Stimulated activated CD8-positive, alpha-beta memory T cell treated with anti-CD3 and anti-CD28 coated beads, Interleukin-4, amount 100 ng/mL, for 24 hours (primary cell): ENCODE results near the gene SERPINA4.

ENCODE experiments used
- DNase-seq: peaks from one replicate; pipeline ENCODE4 v3.0.0-alpha.2; 2020; ENCODE audit warnings: low read depth

The SERPINA4 gene

DNA sequence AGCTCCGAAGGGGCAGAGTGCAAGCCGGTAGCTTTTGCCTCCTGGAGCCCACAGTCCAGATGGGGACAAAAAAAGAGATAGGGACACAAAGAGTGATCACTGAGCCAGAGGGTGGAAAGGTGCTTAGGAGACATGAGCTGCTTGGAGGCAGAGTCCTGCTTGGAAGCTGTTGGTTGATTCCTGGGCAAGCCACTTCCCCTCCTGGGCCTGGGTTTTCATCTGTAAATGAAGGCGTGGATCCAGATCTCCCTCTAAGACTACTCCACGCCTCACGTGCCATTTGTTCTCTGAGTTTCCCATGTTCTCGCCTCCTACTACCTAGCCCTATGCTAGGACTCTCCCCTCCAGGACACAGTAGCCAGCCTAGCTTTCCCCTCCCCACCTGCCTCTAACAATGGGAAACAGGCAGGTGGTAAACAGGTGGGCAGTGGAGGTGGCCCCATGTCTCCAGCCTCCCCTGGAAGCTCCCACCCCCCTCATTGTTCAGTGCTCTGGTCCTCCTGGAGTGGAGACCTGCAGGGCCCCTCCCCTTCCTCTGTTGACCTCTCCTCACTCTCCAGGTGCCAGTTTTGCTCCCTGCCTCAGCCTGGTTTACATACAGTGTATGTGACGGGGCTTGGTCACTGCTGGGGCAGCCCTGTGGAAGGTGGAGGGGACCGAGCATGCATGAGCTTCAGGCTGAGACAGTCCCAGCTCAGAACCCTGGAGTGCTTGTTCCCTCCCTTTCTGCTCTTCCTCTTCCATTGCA lies 54.8 kb downstream of the SERPINA4 start:
- no peak for DNase-seq

DNA sequence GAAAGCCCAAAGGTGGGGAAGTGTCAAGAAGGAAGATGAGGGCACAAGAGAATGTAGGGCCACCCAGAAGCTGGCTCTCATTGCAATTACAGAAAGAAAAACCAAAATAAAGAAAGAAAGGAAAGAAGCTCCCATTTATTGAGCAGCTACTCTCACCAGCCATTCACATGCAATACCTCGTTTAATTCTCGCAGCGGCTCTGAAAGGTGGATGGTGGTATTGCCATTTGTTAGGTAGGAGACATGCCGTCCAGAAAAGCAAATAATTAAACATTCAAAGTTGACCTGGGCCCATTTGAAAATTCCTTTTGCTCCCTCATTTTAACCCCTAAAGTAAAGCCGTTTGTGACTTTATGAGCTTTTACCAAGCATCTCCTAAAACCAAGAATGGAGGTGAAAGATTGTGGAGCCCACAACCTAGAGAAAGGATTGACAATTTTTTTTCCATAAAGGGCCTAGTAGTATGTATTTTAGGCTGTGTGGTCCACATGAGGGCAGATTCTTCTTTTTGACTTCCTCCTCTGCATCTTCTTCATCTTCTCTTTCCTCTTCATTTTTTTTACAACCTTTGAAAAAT lies 56.2 kb downstream of the SERPINA4 start:
- DNase-seq: no peak

DNA sequence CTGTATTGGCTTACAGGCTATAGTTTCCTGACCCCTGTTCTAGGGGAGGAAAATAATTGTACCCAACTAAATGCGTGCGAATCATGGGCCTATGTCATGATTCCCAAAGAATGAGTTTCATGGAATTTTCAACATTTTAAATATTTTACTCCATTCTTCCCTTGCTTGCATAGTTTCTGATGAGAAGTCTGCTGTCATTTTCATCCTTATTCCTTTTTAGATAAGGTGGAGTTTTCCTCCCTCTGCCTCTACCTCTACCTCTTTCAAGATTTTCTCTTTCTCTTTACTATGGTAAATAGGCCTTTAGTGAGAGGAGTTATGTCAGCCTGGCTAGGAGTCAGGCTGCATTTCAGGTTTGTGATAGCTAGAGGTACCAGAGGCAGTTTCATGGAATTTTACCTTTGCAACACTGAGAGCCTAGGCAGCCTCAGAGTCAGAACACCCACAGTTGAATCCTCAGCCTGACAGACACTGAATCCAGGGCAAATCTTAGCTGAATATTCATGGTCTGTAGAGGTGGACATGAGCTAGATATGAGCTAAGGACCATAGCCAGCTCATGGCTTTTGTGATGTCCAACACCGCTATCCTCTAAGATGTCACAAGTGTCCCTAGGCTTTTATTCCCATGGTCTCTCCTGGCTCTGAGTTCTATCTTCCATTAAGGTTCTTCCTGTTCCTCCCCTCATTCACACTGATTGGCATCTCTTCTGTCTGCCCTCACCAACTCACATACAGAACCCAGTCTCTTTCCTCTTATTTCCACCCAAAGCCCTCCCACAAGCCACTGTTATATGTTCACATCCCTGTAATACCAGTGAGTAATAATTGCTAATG lies 57.0 kb downstream of the SERPINA4 start:
- no peak for DNase-seq

DNA sequence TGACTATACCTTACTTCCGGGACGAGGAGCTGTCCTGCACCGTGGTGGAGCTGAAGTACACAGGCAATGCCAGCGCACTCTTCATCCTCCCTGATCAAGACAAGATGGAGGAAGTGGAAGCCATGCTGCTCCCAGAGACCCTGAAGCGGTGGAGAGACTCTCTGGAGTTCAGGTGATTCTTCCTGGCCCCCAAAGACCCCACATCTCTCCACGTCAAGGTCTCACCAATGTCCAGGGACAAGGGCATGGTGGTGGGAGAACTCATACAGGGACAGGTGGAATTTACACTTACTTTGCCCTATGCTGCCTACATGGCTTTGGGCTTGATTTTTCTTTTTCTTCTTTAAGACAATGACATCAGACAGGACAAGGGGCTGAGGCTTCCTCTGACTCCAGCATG lies 58.1 kb downstream of the SERPINA4 start:
- no peak for DNase-seq
